BLaER1 treated with 17β-estradiol and CSF1 and Interleukin-3, amounts not matched to agents 10 nM and 100 nM (cell line): ENCODE measurements around the gene TNIP1.

Experiments
- H3K27ac ChIP-seq, 11 experiments: shearing (Covaris generic); formaldehyde crosslinking; 2 replicates each; pipeline ENCODE4 v1.8.1; 2022
- H3K27me3 ChIP-seq, 11 experiments: shearing (Covaris generic); formaldehyde crosslinking; 2 replicates each; pipeline ENCODE4 v1.8.1; 2022
- H3K36me3 ChIP-seq, 11 experiments: shearing (Covaris generic); formaldehyde crosslinking; 2 replicates each; pipeline ENCODE4 v1.8.1; 2022
- H3K4me1 ChIP-seq, 10 experiments: shearing (Covaris generic); formaldehyde crosslinking; 2 replicates each; pipeline ENCODE4 v1.8.1; 2022
- H3K4me2 ChIP-seq, 11 experiments: shearing (Covaris generic); formaldehyde crosslinking; 2 replicates each; pipeline ENCODE4 v1.8.1; 2022
- H3K4me3 ChIP-seq, 10 experiments: shearing (Covaris generic); formaldehyde crosslinking; 2 replicates each; pipeline ENCODE4 v1.8.1; 2022
- H3K9ac ChIP-seq, 11 experiments: shearing (Covaris generic); formaldehyde crosslinking; 2 replicates each; pipeline ENCODE4 v1.8.1; 2022
- H3K9me3 ChIP-seq, 11 experiments: shearing (Covaris generic); formaldehyde crosslinking; replicated peaks in 1 of 11; 2 replicates each; pipeline ENCODE4 v1.8.1; 2022
- H4K20me1 ChIP-seq, 11 experiments: shearing (Covaris generic); formaldehyde crosslinking; 2 replicates each; pipeline ENCODE4 v1.8.1; 2022
- Cebpa-rat ChIP-seq, 11 experiments: shearing (Covaris generic); IDR thresholded peaks; 2 replicates each; pipeline ENCODE4 v1.8.1; 2022

Gene TNIP1

DNA sequence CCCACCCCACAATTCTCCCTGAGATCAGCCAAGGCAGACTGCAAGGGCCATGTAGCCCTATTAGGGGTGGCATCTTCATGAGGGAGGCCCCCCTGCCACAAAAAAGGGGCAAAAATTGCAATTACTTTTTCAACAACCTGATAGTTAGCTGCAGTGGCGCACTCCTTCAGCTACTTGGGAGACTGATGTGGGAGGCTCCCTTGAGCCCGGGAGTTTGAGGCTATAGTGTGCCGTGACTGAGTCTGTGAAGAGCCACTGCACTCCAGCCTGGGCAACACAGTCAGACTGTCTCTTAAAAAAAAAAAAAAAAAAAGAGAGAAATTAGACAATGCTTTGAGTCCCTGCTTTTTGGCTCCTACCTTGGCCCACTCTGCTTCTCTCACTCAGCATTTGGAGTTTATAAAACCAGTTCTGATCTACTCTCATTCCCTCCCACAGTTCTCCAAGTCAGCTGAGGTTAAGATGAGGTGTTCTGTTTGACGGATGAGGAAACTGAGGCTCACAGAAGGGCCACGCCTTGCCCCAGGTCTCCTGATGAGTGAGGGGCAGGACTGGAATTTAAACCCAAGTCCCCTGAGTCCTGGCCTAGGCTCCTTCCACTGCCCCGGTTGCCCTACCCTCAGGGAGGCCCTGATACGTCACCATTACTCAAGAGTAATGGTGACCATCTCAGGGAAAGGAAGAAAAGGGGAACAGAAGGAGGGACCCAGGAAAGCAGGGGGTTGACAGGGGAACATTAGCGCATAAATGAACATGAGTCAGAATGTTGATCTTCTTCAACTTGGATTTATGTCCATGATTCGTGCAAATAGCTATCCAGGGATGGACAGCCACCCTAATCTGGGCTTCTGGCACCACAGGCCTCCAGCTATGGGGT lies 51.4 kb downstream of the TNIP1 start:
- no peak overlapping the region for H3K27ac ChIP-seq
- H3K4me1 ChIP-seq: peaks cover 0 to 42% (median 0%) of the 10 kb centered on the region in 10 experiments; a peak in 7 of 20 replicates
- H3K4me3 ChIP-seq: no peak overlapping the region
- H3K9me3 ChIP-seq: no peaks in the 10 kb centered on the region
- H3K36me3 ChIP-seq: peaks cover 79 to 98% (median 88%) of the 10 kb centered on the region in 11 experiments
- peaks cover 0 to 93% (median 0%) of the 10 kb centered on the region in 11 experiments; a peak in 10 of 22 replicates for H4K20me1 ChIP-seq
- no peak overlapping the region for H3K9ac ChIP-seq
- TF ChIP-seq Cebpa-rat (IDR thresholded peaks at IDR 0.05): no peak
- H3K27me3 ChIP-seq: no peaks in the 10 kb centered on the region
- H3K4me2 ChIP-seq: no peak overlapping the region

GRCh38 chr5:151028717-151029116 lies 52.1 kb downstream of the TNIP1 start:
- Histone ChIP-seq H4K20me1 (peaks cover 0 to 93% (median 0%) of the 10 kb centered on the region in 11 experiments; a peak in 8 of 22 replicates), H3K27ac (no peak overlapping the region), H3K4me2 (no peak overlapping the region), H3K27me3 (no peaks in the 10 kb centered on the region), H3K4me1 (peaks cover 0 to 49% (median 0%) of the 10 kb centered on the region in 10 experiments; a peak in 6 of 20 replicates), H3K9ac (no peak overlapping the region), H3K9me3 (no peaks in the 10 kb centered on the region), H3K36me3 (peaks cover 72 to 97% (median 85%) of the 10 kb centered on the region in 11 experiments), H3K4me3 (no peak overlapping the region)
- TF ChIP-seq Cebpa-rat (IDR thresholded peaks at IDR 0.05): no peak

DNA sequence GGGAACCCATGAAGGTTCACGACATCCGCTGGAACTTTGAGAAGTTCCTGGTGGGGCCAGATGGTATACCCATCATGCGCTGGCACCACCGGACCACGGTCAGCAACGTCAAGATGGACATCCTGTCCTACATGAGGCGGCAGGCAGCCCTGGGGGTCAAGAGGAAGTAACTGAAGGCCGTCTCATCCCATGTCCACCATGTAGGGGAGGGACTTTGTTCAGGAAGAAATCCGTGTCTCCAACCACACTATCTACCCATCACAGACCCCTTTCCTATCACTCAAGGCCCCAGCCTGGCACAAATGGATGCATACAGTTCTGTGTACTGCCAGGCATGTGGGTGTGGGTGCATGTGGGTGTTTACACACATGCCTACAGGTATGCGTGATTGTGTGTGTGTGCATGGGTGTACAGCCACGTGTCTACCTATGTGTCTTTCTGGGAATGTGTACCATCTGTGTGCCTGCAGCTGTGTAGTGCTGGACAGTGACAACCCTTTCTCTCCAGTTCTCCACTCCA lies 52.8 kb downstream of the TNIP1 start:
- H4K20me1 ChIP-seq: peaks cover 0 to 93% (median 0%) of the 10 kb centered on the region in 11 experiments; a peak in 9 of 22 replicates
- no peaks in the 10 kb centered on the region for H3K27me3 ChIP-seq
- peaks cover 0 to 56% (median 0%) of the 10 kb centered on the region in 10 experiments; a peak in 6 of 20 replicates for H3K4me1 ChIP-seq
- no peaks in the 10 kb centered on the region for H3K9me3 ChIP-seq
- H3K27ac ChIP-seq: no peak overlapping the region
- no peak overlapping the region for H3K9ac ChIP-seq
- peak overlapping the region in 1 of 11 experiments; percentile 14; a peak in 1 of 22 replicates for H3K4me2 ChIP-seq
- no peak overlapping the region for H3K4me3 ChIP-seq
- TF ChIP-seq Cebpa-rat (IDR thresholded peaks at IDR 0.05): no peak
- peaks cover 65 to 93% (median 78%) of the 10 kb centered on the region in 11 experiments for H3K36me3 ChIP-seq

DNA sequence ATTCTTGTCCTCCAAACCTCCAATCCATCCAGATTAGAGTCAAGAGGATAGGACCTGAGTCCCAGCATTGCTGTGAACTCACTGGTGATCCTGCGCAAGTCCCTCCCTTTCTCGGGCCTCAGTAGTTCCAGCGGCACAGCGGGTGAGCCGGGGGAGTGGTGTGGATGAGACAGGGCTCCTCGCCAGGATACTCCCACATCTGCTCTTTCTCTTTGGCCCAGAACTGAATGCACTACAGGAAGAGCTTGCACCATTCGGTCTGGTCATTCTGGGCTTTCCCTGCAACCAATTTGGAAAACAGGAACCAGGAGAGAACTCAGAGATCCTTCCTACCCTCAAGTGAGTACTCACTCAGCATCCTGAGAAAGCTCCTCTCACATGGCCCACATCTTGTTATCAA lies 54.2 kb downstream of the TNIP1 start:
- no peaks in the 10 kb centered on the region for H3K9me3 ChIP-seq
- peaks cover 54 to 80% (median 66%) of the 10 kb centered on the region in 11 experiments for H3K36me3 ChIP-seq
- peaks cover 0 to 96% (median 1%) of the 10 kb centered on the region in 11 experiments; a peak in 11 of 22 replicates for H4K20me1 ChIP-seq
- TF ChIP-seq Cebpa-rat (IDR thresholded peaks at IDR 0.05): no peak
- peaks cover 3 to 70% (median 7%) of the 10 kb centered on the region in 10 experiments; a peak in 19 of 20 replicates for H3K4me1 ChIP-seq
- peaks cover 0 to 7% (median under 1%) of the 10 kb centered on the region in 11 experiments; a peak in 4 of 22 replicates for H3K27me3 ChIP-seq
- no peak overlapping the region for H3K4me3 ChIP-seq
- H3K27ac ChIP-seq: no peak overlapping the region
- H3K4me2 ChIP-seq: no peak overlapping the region
- no peak overlapping the region for H3K9ac ChIP-seq

DNA sequence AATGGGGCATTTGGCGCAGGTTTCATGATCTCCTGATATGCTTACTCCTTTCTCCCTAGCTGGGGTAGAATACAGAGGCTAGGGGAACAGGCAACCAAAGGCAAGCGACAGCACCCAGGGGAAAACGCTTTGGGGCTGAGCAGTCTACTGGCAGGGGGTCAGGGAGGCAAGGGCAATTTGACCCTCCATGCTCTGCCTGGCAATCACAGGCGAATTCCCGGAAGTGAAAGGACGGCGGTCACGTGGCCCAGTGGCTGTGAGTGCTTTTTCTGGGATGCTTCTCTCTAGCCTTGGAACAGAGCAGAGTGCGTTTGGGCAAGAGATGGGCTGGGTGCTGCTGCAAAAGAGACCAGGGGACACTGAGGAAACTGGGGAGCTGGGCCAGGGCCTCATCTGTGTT lies 54.7 kb downstream of the TNIP1 start:
- 0 out of 22 replicates have a peak overlapping the region, but pooled peaks of 1 of the 11 experiments have one; percentile 7 for H3K4me2 ChIP-seq

GRCh38 chr5:151025250-151025606 lies 55.6 kb downstream of the TNIP1 start:
- Histone ChIP-seq H3K4me1 (peaks cover 17 to 84% (median 21%) of the 10 kb centered on the region in 10 experiments), H3K9ac (no peak overlapping the region), H3K4me3 (no peak overlapping the region), H3K9me3 (no peaks in the 10 kb centered on the region), H3K4me2 (peak overlapping the region in 2 of 11 experiments; percentile 23 to 54; a peak in 2 of 22 replicates), H3K27ac (no peak overlapping the region), H3K36me3 (peaks cover 39 to 65% (median 52%) of the 10 kb centered on the region in 11 experiments), H3K27me3 (peaks cover 0 to 20% (median 13%) of the 10 kb centered on the region in 11 experiments; a peak in 15 of 22 replicates), H4K20me1 (peaks cover 0 to 91% (median 10%) of the 10 kb centered on the region in 11 experiments; a peak in 11 of 22 replicates)
- no peak for TF ChIP-seq Cebpa-rat (IDR thresholded peaks at IDR 0.05)

More for the DNA sequence above, 54.7 kb downstream of the TNIP1 start:
- Histone ChIP-seq H3K27ac (no peak overlapping the region), H3K9ac (no peak overlapping the region), H3K36me3 (peaks cover 48 to 74% (median 60%) of the 10 kb centered on the region in 11 experiments), H3K4me1 (peaks cover 9 to 76% (median 13%) of the 10 kb centered on the region in 10 experiments), H3K4me3 (no peak overlapping the region), H3K9me3 (no peaks in the 10 kb centered on the region), H3K27me3 (peaks cover 0 to 12% (median 6%) of the 10 kb centered on the region in 11 experiments; a peak in 13 of 22 replicates), H4K20me1 (peaks cover 0 to 96% (median 6%) of the 10 kb centered on the region in 11 experiments; a peak in 13 of 22 replicates)
- TF ChIP-seq Cebpa-rat (IDR thresholded peaks at IDR 0.05): no peak

DNA sequence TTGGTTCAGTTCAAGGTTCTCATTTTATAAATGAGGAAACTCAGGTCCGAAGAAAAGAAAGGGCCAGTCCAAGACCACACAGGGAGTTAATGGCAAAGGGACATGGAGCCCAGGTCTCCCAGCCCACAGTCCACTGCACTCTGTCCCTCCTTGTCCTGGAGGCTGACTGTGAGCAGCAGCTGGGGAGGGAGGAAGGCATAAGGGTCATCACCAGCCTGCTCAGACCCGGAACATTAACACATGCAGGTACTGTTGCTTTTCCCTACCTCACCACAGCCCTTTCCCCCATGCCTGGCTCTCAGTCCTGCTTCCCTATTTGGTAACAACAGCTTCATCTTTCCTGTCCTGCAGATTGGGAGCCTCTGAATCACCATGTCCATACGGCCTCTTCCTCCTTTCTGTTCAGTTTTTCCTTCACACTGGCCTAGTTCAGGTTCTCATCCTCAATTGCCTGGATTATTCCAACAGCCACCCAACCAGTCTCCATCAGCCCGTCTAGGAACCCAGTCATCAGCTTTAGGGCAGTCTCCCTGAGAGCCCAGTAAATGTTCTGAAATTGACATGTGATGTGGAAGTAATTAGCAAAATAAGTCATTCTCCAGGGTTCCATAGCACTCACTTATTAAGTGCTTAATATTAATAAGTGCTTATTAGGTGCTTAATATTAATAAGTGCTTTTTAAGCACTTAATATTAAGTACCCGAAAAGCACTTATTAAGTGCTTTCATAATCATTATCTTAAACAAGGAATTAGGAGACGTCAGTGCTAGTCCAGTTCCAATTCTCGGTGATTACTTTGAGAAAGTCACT lies 56.2 kb downstream of the TNIP1 start:
- Histone ChIP-seq H3K4me3 (no peak overlapping the region), H3K4me1 (peaks cover 22 to 90% (median 27%) of the 10 kb centered on the region in 10 experiments), H4K20me1 (peaks cover 0 to 85% (median 10%) of the 10 kb centered on the region in 11 experiments; a peak in 10 of 22 replicates), H3K27me3 (peaks cover 0 to 24% (median 15%) of the 10 kb centered on the region in 11 experiments; a peak in 15 of 22 replicates), H3K9ac (no peak overlapping the region), H3K27ac (no peak overlapping the region), H3K9me3 (no peaks in the 10 kb centered on the region), H3K4me2 (peak overlapping the region in 4 of 11 experiments; percentile 3 to 54 (median 18); a peak in 4 of 22 replicates), H3K36me3 (peaks cover 33 to 59% (median 46%) of the 10 kb centered on the region in 11 experiments)
- no peak for TF ChIP-seq Cebpa-rat (IDR thresholded peaks at IDR 0.05)

DNA sequence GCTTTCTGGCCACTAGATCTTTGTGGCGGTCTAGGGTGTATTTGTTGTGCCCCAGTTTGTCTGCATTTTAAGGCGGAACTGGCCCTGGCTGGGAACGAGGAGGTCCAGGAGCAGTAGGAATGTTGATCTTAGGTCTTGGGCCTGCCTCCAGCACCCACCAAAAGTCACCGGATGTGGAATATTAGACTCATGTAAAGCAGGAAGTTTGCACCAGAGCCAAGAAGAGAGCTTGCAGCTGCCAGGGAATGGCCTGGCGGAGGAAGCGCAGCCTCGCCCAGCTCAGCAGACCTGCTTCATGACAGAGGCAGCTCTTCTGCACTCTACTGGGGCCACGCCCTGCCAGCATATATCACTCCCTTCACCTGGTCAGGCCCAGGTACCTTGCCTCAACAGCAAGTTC lies 57.2 kb downstream of the TNIP1 start:
- TF ChIP-seq Cebpa-rat (IDR thresholded peaks at IDR 0.05): no peak

More for the DNA sequence above, 57.2 kb downstream of the TNIP1 start:
- peaks cover 25 to 98% (median 35%) of the 10 kb centered on the region in 10 experiments for H3K4me1 ChIP-seq
- no peak overlapping the region for H3K9ac ChIP-seq
- no peak overlapping the region for H3K27ac ChIP-seq
- peaks cover 0 to 26% (median 15%) of the 10 kb centered on the region in 11 experiments; a peak in 15 of 22 replicates for H3K27me3 ChIP-seq
- H3K9me3 ChIP-seq: no peaks in the 10 kb centered on the region
- peak overlapping the region in 2 of 11 experiments; percentile 23 to 54; a peak in 3 of 22 replicates for H3K4me2 ChIP-seq
- peaks cover 0 to 76% (median 10%) of the 10 kb centered on the region in 11 experiments; a peak in 10 of 22 replicates for H4K20me1 ChIP-seq
- H3K36me3 ChIP-seq: peaks cover 23 to 49% (median 36%) of the 10 kb centered on the region in 11 experiments
- no peak overlapping the region for H3K4me3 ChIP-seq
